ENCODE data around the gene URM1. TPM values are rescaled to one million over a fixed set of nuclear protein-coding genes. Genes with fewer than 3 reads are reported as not detected.

Gene URM1
- polyA plus RNA-seq, 1 donor from 2014 or later = 80.8 TPM

DNA sequence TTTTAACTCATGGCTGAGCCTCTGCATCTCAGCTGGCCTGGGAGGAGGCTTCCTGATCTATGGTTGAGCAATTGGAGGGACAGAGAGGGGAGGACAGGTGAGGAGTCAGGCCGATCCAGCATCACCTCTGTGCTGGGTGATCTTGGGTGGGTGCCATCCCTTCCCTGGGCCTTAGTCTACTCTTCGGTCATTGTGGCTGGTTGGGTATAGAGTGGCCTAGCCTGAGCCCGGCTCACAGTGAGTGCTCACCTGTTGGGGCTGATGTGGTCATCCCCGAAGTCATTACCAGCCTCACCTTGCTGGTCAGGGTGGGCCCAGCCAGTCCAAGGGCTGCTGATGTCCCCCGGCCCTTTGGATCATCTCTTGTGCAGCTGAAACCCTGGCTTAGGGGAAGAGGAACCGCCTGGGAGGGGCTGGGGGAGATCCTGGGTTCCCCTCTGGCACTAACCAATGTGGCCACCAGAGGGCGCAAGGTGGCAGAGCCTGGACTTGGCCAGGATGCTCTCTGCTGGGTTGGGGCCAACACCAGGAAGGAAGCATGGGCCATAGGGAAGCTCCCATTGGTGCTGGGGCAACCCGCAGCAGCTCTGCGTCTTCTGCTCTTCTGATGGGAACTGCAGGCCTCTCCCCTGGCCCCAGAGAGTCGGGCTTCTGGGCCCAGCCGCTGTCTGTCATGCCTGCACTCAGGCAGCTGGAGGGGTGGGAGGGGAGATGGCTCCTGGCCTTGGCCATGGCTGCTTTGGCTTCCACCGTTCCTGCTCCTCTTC, 67.4 kb downstream of the URM1 start:
- Histone ChIP-seq H3F3A (ENCODE audit: insufficient read depth, low read length, poor library complexity, severe bottlenecking) (no peaks in the 10 kb centered on the region), H3K9me2 (ENCODE audit: insufficient read depth, low read length) (no peaks in the 10 kb centered on the region), H2AFZ (ENCODE audit: low read depth, low read length) (no peak overlapping the region), H3K4me2 (ENCODE audit: low read length) (no peak overlapping the region), H3K36me3 (ENCODE audit: insufficient read depth, low read length) (no peaks in the 10 kb centered on the region), H3K27ac (ENCODE audit: low read length) (no peak overlapping the region), H4K20me1 (ENCODE audit: insufficient read depth) (no peaks in the 10 kb centered on the region), H3K27me3 (ENCODE audit: insufficient read depth, low read depth, low read length) (no peaks in the 10 kb centered on the region), H3K9me3 (ENCODE audit: low read length) (no peaks in the 10 kb centered on the region), H3K9ac (ENCODE audit: low read length) (no peak overlapping the region), H3K79me2 (replicated peaks; ENCODE audit: insufficient read depth, low read length) (no peaks in the 10 kb centered on the region), H3K4me3 (ENCODE audit: low read length) (no peak overlapping the region)
- TF ChIP-seq RAD21 (conservative IDR thresholded peaks at IDR 0.05) (peak; percentile 37), SMC3 (conservative IDR thresholded peaks at IDR 0.05; ENCODE audit: poor library complexity) (peak; percentile 50), EZH2 (IDR thresholded peaks at IDR 0.05; ENCODE audit: borderline replicate concordance, insufficient read depth, low read length, poor library complexity, severe bottlenecking) (no peak)
- TF ChIP-seq, protein P1, sequence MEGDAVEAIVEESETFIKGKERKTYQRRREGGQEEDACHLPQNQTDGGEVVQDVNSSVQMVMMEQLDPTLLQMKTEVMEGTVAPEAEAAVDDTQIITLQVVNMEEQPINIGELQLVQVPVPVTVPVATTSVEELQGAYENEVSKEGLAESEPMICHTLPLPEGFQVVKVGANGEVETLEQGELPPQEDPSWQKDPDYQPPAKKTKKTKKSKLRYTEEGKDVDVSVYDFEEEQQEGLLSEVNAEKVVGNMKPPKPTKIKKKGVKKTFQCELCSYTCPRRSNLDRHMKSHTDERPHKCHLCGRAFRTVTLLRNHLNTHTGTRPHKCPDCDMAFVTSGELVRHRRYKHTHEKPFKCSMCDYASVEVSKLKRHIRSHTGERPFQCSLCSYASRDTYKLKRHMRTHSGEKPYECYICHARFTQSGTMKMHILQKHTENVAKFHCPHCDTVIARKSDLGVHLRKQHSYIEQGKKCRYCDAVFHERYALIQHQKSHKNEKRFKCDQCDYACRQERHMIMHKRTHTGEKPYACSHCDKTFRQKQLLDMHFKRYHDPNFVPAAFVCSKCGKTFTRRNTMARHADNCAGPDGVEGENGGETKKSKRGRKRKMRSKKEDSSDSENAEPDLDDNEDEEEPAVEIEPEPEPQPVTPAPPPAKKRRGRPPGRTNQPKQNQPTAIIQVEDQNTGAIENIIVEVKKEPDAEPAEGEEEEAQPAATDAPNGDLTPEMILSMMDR (IDR thresholded peaks at IDR 0.05; ENCODE audit: poor library complexity, severe bottlenecking) = peak; percentile 66

DNA sequence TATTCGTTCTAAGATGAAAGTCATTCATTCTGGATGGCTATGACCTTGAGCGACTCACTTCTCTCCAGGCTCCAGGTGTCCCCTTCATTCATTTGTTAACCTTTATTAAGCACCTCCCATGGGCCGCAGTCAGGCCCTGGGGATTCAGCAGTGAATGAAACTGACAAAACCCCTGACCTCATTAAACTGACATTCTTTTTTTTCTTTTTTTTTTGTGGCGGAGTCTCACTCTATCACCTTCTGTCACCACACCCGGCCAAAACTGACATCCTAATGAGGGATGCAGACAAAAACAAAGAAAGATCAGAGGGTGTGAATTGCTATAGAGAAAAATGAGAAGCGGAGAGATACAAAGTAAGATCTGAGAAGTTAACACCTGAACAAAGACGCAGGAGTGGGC, 68.1 kb downstream of the URM1 start:
- no peaks in the 10 kb centered on the region for H3K9me3 ChIP-seq (ENCODE audit: low read length)
- no peak overlapping the region for H2AFZ ChIP-seq (ENCODE audit: low read depth, low read length)
- TF ChIP-seq SMC3 (conservative IDR thresholded peaks at IDR 0.05; ENCODE audit: poor library complexity) (no peak), MXI1 (conservative IDR thresholded peaks at IDR 0.05; ENCODE audit: poor library complexity, severe bottlenecking) (no peak)
- H3K27ac ChIP-seq (ENCODE audit: low read length) = no peak overlapping the region
- no peaks in the 10 kb centered on the region for H3K27me3 ChIP-seq (ENCODE audit: insufficient read depth, low read depth, low read length)
- H3K79me2 ChIP-seq (replicated peaks; ENCODE audit: insufficient read depth, low read length) = no peaks in the 10 kb centered on the region
- no peaks in the 10 kb centered on the region for H3K9me2 ChIP-seq (ENCODE audit: insufficient read depth, low read length)
- no peak overlapping the region for H3K9ac ChIP-seq (ENCODE audit: low read length)
- no peaks in the 10 kb centered on the region for H3K36me3 ChIP-seq (ENCODE audit: insufficient read depth, low read length)
- no peaks in the 10 kb centered on the region for H4K20me1 ChIP-seq (ENCODE audit: insufficient read depth)
- H3K4me3 ChIP-seq (ENCODE audit: low read length) = no peak overlapping the region
- no peaks in the 10 kb centered on the region for H3F3A ChIP-seq (ENCODE audit: insufficient read depth, low read length, poor library complexity, severe bottlenecking)
- H3K4me2 ChIP-seq (ENCODE audit: low read length) = no peak overlapping the region

Other genes with a start within 250 kb of the URM1 start
- gene PTGES2, start 243.6 kb upstream of the URM1 start, polyA plus RNA-seq = 55.9 and 68.0 TPM in 2 replicates
- gene LCN2, start 221.9 kb upstream of the URM1 start, polyA plus RNA-seq = not detected in 2 replicates
- 270 and 330 TPM in 2 replicates for gene BBLN, start 211.1 kb upstream of the URM1 start, polyA plus RNA-seq
- gene CIZ1, start 179.8 kb upstream of the URM1 start, polyA plus RNA-seq = 25.6 and 27.8 TPM in 2 replicates
- gene DNM1, start 168.0 kb upstream of the URM1 start, polyA plus RNA-seq = 104 and 180 TPM in 2 replicates
- 44.3 and 46.3 TPM in 2 replicates for gene GOLGA2, start 95.4 kb upstream of the URM1 start, polyA plus RNA-seq
- 43.0 and 67.1 TPM in 2 replicates for gene SWI5, start 95.1 kb upstream of the URM1 start, polyA plus RNA-seq
- gene TRUB2, start 48.9 kb upstream of the URM1 start, polyA plus RNA-seq = 22.3 and 31.0 TPM in 2 replicates
- gene COQ4, start 48.5 kb upstream of the URM1 start, polyA plus RNA-seq = 94.5 and 108 TPM in 2 replicates
- gene SLC27A4, start 30.8 kb upstream of the URM1 start, polyA plus RNA-seq = 31.6 and 34.2 TPM in 2 replicates
- 1.1 and 1.8 TPM in 2 replicates for gene CERCAM, start 49.5 kb downstream of the URM1 start, polyA plus RNA-seq
- gene ODF2, start 84.6 kb downstream of the URM1 start, polyA plus RNA-seq = 39.3 and 40.4 TPM in 2 replicates
- gene GLE1, start 133.3 kb downstream of the URM1 start, polyA plus RNA-seq = 29.6 and 33.2 TPM in 2 replicates
- 287 and 353 TPM in 2 replicates for gene SPTAN1, start 181.2 kb downstream of the URM1 start, polyA plus RNA-seq